GM06990 (cell line): ENCODE data around the gene FBXO44.

Source experiments
- DNase-seq: peaks from one replicate; pipeline ENCODE4 v3.0.0-alpha.2; 2011; ENCODE audit not compliant: insufficient read length; ENCODE audit errors: extremely low read depth
- H3K27me3 ChIP-seq: replicated peaks from 2 replicates; pipeline ENCODE4 v1.6.0; 2011; ENCODE audit warnings: low read length; ENCODE audit not compliant: control insufficient read depth, insufficient read depth
- H3K36me3 ChIP-seq: 2 replicates; pipeline ENCODE4 v1.5.1; 2011; ENCODE audit warnings: low read length; ENCODE audit not compliant: control insufficient read depth, insufficient read depth
- H3K4me3 ChIP-seq: replicated peaks from 2 replicates; pipeline ENCODE4 v1.5.1; 2011; ENCODE audit warnings: low read depth, mild to moderate bottlenecking, control low read depth, low read length
- TF ChIP-seq, protein P1 (sequence below): IDR thresholded peaks from 2 replicates; pipeline ENCODE4 v1.5.1; 2011; ENCODE audit warnings: low read length, control low read depth, mild to moderate bottlenecking, inconsistent platforms; ENCODE audit not compliant: insufficient read depth, poor library complexity, severe bottlenecking

The FBXO44 gene

DNA sequence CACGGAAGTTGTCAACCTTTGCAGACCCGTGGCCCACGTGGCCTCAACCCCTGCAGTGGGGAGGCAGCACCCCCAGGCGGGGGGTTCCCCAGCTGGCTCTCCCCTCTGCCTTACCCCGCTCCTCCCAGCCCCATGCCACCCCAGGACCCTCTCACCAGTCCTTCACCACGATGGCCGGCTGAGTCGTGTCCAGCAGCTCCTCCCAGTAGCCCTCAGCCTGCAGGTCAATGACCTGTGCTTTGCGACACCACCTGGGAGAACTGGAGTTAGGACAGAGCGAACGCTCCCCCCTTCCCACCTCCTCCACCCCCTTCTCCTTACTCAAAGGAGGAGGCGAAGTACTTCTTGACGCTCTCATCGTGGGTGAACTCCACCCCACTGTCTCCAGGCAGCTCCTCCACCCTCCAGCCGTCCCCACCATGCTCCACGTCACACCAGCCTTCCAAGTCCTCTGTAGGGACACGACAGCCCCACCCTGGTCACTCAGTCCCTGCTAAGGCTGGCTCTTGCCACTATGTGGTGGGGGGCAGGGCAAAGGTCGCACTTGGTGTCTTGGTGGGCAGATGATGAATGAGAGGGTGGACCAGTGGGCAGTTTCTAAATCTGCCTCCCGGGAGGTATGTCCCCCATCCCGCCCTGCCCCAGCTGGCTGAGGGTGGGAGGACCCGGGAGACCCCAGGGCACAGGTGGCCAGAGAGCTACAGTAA is 4.9 kb upstream of the FBXO44 start:
- no peaks in the 10 kb centered on the region; the same call in 1 of the 2 replicates for H3K27me3 ChIP-seq

DNA sequence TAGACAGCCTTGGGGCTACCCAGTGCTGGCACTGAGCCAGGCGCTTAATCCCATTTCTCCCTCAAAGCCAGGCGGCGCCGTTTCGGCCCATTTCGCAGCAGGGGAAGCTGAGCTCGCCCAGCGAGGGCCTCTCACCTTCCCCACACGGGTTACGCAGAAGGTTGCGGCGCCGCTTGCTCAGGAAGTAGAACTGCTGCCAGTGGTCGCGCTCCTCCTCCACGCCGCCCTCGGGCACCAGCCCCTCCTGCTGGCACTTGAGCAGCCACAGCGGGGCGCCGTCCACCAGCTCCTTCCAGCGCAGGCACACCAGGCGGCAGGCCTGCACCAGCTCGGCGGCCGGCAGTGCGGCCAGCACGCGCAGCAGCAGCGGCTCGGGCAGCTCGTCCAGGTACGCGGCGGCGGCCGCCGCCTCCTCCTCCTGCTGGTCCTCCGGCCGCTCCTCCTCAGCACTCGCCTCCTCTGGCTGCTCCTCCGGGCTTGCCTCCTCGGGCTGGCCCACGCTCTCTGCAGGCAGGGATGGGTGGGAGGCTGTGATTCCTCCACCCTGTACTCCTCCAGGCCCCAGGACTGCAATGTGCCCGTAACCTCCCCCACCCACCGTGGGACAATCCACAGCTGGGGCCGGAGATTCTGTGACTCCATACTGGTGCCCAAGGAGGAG is 4.2 kb upstream of the FBXO44 start:
- Histone ChIP-seq H3K27me3 (no peaks in the 10 kb centered on the region; the same call in 1 of the 2 replicates), H3K36me3 (no peaks in the 10 kb centered on the region), H3K4me3 (peak overlapping the region; percentile 33; the same call in 1 of the 2 replicates)
- peak; percentile 78 for DNase-seq
- TF ChIP-seq, protein P1, sequence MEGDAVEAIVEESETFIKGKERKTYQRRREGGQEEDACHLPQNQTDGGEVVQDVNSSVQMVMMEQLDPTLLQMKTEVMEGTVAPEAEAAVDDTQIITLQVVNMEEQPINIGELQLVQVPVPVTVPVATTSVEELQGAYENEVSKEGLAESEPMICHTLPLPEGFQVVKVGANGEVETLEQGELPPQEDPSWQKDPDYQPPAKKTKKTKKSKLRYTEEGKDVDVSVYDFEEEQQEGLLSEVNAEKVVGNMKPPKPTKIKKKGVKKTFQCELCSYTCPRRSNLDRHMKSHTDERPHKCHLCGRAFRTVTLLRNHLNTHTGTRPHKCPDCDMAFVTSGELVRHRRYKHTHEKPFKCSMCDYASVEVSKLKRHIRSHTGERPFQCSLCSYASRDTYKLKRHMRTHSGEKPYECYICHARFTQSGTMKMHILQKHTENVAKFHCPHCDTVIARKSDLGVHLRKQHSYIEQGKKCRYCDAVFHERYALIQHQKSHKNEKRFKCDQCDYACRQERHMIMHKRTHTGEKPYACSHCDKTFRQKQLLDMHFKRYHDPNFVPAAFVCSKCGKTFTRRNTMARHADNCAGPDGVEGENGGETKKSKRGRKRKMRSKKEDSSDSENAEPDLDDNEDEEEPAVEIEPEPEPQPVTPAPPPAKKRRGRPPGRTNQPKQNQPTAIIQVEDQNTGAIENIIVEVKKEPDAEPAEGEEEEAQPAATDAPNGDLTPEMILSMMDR = peak; percentile 70

More for the DNA sequence above, 4.9 kb upstream of the FBXO44 start:
- peak overlapping the region; percentile 33; the same call in 1 of the 2 replicates for H3K4me3 ChIP-seq
- H3K36me3 ChIP-seq = no peaks in the 10 kb centered on the region
- TF ChIP-seq, protein P1 = no peak
- DNase-seq = no peak

DNA sequence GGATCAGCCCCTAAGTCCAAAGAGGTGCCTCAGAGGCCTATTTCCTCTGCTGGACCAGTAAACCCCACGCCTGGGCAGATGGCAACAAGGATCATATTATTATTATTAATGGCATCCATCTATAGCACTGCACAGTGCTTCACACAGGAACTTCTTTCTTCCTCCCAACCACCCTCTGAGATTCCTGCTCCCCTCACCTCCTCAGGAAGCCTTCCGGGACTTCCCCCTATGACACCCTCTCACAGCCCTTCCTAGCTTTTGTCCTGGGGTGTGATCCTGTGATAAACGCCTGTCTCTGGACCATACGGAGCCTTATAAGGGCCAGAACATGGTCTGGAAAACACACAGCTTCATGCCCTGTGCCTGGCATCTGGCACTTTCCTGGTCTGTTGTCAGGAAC is 3.7 kb upstream of the FBXO44 start:
- no peak for DNase-seq
- no peaks in the 10 kb centered on the region for H3K36me3 ChIP-seq
- no peaks in the 10 kb centered on the region; the same call in 1 of the 2 replicates for H3K27me3 ChIP-seq
- TF ChIP-seq, protein P1 = no peak
- no peak overlapping the region for H3K4me3 ChIP-seq

DNA sequence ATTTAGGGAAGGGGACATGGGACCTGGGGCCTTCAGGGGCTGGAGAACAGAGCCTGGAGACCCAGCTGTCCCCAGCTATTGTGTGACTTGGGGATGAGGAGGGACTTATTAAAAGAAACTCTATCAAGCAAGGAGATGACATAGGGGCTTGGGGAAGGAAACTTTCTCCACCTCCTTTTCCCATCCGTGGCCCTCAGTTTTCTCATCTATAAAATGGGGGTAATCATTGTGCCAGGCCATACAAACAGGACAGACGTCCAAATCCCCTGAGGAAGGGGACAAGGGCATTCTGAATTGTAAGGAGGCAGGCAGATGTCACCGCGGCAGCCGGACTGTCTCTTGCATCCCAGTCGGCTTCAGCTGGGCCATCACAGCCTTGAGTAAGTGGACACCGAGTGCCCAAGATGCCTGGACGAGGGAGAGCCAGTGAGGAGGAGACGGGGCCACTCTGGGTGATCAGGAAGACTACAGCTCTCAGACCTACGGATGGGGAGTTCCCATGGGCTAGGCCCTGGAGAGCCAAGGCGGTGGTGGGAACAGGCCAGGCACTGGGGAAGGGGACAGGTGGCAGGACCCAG is 2.4 kb upstream of the FBXO44 start:
- no peaks in the 10 kb centered on the region; the same call in 1 of the 2 replicates for H3K27me3 ChIP-seq
- TF ChIP-seq, protein P1 = no peak
- no peak overlapping the region for H3K4me3 ChIP-seq
- no peak for DNase-seq
- no peaks in the 10 kb centered on the region; the same call in 1 of the 2 replicates for H3K36me3 ChIP-seq

DNA sequence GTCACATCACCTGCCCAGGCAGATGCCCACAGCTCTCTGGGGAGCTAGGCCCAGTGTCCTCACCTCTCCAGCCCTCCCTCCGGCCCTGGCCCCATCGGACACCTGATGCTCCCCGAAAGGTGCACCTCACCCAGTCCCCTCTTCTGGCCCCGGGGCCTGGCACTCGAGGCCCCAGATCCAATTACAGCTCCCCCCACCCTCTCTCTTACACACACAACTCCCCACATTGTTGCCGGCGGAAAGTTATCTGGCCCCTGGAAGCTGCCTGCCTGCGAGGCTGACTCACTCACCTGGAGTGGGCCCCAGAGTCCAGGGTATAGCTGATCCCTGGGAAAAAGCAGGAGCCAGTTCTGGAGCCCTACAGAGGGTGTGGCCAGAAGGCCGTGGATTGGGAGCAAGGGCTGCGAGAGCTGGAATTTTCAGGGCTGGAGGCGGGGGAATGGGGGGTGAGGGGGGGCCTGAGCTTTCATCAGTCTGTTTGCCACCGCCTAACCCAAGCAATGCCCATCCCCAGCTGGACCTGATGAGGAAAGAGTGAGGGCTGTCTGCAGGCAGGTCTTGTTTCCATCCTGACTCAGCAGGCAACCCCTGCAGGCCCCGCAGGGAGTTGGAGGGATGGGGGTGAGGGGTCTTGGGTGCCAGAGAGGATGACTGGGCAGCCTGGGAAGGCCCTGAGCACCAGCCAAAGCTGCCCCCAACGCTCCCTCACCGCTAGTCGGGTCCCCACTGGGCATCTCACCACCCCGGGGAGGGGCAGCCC is 1.4 kb upstream of the FBXO44 start:
- H3K4me3 ChIP-seq = no peak overlapping the region
- no peak for DNase-seq
- TF ChIP-seq, protein P1 = no peak
- no peaks in the 10 kb centered on the region; the same call in 1 of the 2 replicates for H3K27me3 ChIP-seq
- H3K36me3 ChIP-seq = no peaks in the 10 kb centered on the region; the same call in 1 of the 2 replicates
